Breast epithelium (tissue), 4 donors: ENCODE data around the gene PHACTR1. TPM values are rescaled to one million over a fixed set of nuclear protein-coding genes. Genes with fewer than 3 reads are reported as not detected.

ENCODE experiments used
- DNase-seq, 2 donors: peaks; one replicate each; pipeline ENCODE4 v3.0.0-alpha.2; 2019; ENCODE audit warnings: low spot score in 2 of 2
- H3K27ac ChIP-seq, 2 donors: fragments of 200-600 bp; sonication (generic) in 1 of 2; one replicate each; pipeline ENCODE4 v1.5.1; 2016 to 2019; ENCODE audit warnings: mild to moderate bottlenecking in 1 of 2
- H3K27me3 ChIP-seq, 2 donors: fragments of 200-600 bp; sonication (generic) in 1 of 2; one replicate each; pipeline versions ENCODE4 v1.5.1 to v1.6.0; 2017 to 2019; ENCODE audit warnings: control low read depth in 1 of 2, mild to moderate bottlenecking in 1 of 2
- H3K36me3 ChIP-seq: fragments of 200-600 bp; one replicate; pipeline ENCODE4 v1.5.1; 2019
- H3K4me1 ChIP-seq, 2 donors: fragments of 200-600 bp; sonication (generic); one replicate each; pipeline ENCODE4 v1.5.1; 2016 to 2019; ENCODE audit warnings: control low read depth in 1 of 2
- H3K4me3 ChIP-seq, 3 donors: fragments of 200-600 bp; sonication (generic); 1 replicate in 2 of 3; 2 replicates in 1 of 3; pipeline ENCODE4 v1.5.1; 2016 to 2019; ENCODE audit warnings: mild to moderate bottlenecking in 3 of 3, moderate library complexity in 2 of 3
- H3K9me3 ChIP-seq, 2 donors: fragments of 200-600 bp; sonication (generic) in 1 of 2; one replicate each; pipeline ENCODE4 v1.5.1; 2016 to 2019; ENCODE audit warnings: control low read depth in 1 of 2
- POLR2A ChIP-seq: fragments of 450-650 bp; IDR thresholded peaks from one replicate; pipeline ENCODE4 v1.6.1; 2016; ENCODE audit warnings: antibody characterized with exemption, mild to moderate bottlenecking, moderate library complexity
- POLR2AphosphoS5 ChIP-seq, 3 donors: sonication (generic); formaldehyde crosslinking; IDR thresholded peaks; one replicate each; pipeline ENCODE4 v1.6.1; 2017; ENCODE audit warnings: antibody characterized with exemption in 3 of 3
- intact Hi-C: fragments of 100-400 bp; cut with DNase I; formaldehyde crosslinking; loops from one replicate; pipeline ENCODE4 v1.15.1; 2023; ENCODE audit warnings: low total_unique reads
- total RNA-seq, 3 donors: library from RNA; depleted of rRNA; stranded (reverse); fragments of >200 nt; gene quantifications; one replicate each; pipeline ENCODE4 v1.1.0, GENCODE V29; 2016
- TF ChIP-seq, protein P1 (sequence below), 3 donors: fragments of 450-650 bp; IDR thresholded peaks; one replicate each; pipeline ENCODE4 v1.5.1; 2016 to 2017; ENCODE audit warnings: antibody characterized with exemption in 3 of 3, mild to moderate bottlenecking in 3 of 3, moderate library complexity in 3 of 3

PHACTR1 gene
- total RNA-seq, 3 donors from 2014 or later, result 4.1 to 5.6 (median 4.6) TPM

DNA sequence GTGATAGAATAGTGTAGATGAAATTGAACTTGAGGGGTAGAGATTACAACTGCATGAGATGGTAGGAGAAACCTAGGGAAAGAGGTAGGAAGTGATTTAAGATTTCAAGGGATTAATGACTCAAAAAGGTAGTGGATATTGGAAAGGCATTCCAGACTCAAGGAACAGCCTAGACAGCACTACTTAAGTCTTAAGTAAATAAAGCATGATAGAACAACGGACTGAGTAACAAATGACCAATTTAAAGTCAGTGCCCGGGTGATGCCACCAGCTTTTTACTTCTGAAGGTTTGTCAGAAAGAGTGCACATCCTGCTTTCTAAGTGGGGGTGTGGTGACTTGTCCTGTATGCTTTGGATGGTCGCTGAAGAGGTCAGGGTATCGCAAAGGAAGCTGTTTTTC is 81.8 kb downstream of the PHACTR1 start:
- intact Hi-C loops, result no loop called here

DNA sequence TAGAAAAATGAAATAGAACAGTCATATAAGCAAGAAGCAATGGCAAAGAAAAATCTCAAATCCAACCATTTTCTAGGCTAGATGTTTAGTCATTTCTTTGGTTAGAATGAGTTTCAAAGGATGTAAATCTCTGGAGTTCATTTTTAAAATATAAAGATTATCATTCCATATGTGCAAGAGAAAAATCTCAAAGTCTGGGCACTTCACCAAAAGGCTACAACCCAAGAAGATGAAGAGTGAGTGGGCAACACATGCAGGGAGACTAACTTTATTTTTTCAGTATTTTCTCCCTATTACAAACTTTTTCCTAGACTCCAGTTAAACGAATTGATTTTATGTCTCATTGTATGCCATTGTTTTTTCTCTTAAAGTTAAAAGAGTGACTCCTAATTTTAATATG is 83.6 kb downstream of the PHACTR1 start:
- Histone ChIP-seq H3K27me3 (no peaks in the 10 kb centered on the region), H3K4me3 (no peak overlapping the region), H3K9me3 (no peaks in the 10 kb centered on the region), H3K36me3 (no peaks in the 10 kb centered on the region), H3K27ac (no peak overlapping the region), H3K4me1 (no peaks in the 10 kb centered on the region)
- DNase-seq, result no peak
- intact Hi-C loops, result no loop called here
- TF ChIP-seq, protein P1, sequence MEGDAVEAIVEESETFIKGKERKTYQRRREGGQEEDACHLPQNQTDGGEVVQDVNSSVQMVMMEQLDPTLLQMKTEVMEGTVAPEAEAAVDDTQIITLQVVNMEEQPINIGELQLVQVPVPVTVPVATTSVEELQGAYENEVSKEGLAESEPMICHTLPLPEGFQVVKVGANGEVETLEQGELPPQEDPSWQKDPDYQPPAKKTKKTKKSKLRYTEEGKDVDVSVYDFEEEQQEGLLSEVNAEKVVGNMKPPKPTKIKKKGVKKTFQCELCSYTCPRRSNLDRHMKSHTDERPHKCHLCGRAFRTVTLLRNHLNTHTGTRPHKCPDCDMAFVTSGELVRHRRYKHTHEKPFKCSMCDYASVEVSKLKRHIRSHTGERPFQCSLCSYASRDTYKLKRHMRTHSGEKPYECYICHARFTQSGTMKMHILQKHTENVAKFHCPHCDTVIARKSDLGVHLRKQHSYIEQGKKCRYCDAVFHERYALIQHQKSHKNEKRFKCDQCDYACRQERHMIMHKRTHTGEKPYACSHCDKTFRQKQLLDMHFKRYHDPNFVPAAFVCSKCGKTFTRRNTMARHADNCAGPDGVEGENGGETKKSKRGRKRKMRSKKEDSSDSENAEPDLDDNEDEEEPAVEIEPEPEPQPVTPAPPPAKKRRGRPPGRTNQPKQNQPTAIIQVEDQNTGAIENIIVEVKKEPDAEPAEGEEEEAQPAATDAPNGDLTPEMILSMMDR (IDR thresholded peaks at IDR 0.05), result no peak
- TF ChIP-seq POLR2AphosphoS5 (IDR thresholded peaks at IDR 0.05) (no peak), POLR2A (no peak)

More for the DNA sequence above, 81.8 kb downstream of the PHACTR1 start:
- no peaks in the 10 kb centered on the region for H3K9me3 ChIP-seq
- no peaks in the 10 kb centered on the region for H3K36me3 ChIP-seq
- no peaks in the 10 kb centered on the region for H3K4me1 ChIP-seq
- no peaks in the 10 kb centered on the region for H3K27me3 ChIP-seq
- no peak for DNase-seq
- H3K27ac ChIP-seq, result no peak overlapping the region
- no peak for TF ChIP-seq POLR2A
- no peak for TF ChIP-seq POLR2AphosphoS5 (IDR thresholded peaks at IDR 0.05)
- TF ChIP-seq, protein P1 (IDR thresholded peaks at IDR 0.05), result no peak
- H3K4me3 ChIP-seq, result no peak overlapping the region

DNA sequence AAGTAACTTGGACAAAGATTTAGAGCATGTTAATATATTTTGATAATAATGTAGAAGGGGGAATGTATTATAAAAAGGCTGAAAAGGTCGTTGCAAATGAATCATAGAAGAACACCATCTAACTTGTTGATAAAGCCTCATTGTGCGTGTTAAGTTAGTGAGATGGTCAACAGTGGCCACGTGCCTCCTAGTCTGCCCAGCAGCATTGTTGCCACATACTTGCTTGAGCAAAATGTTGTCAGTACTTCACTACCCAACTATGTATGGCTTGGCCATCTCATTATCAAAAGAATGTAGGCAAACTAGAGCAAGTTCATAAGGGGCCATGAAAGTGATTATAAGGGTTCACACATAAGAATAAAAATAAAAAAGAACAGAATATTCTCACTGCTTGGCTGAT is 84.6 kb downstream of the PHACTR1 start:
- TF ChIP-seq POLR2AphosphoS5 (IDR thresholded peaks at IDR 0.05) (no peak), POLR2A (no peak)
- TF ChIP-seq, protein P1 (IDR thresholded peaks at IDR 0.05), result no peak
- Histone ChIP-seq H3K27ac (no peak overlapping the region), H3K9me3 (no peaks in the 10 kb centered on the region), H3K27me3 (no peaks in the 10 kb centered on the region), H3K4me1 (no peaks in the 10 kb centered on the region), H3K4me3 (no peak overlapping the region), H3K36me3 (no peaks in the 10 kb centered on the region)
- no peak for DNase-seq
- intact Hi-C loops, result no loop called here

- Histone ChIP-seq H3K4me1 (no peaks in the 10 kb centered on the region), H3K27me3 (no peaks in the 10 kb centered on the region), H3K4me3 (no peak overlapping the region), H3K9me3 (no peaks in the 10 kb centered on the region), H3K36me3 (no peaks in the 10 kb centered on the region), H3K27ac (no peak overlapping the region)
- TF ChIP-seq, protein P1 (IDR thresholded peaks at IDR 0.05), result no peak
- TF ChIP-seq POLR2AphosphoS5 (IDR thresholded peaks at IDR 0.05) (no peak), POLR2A (no peak)
- no peak for DNase-seq
- intact Hi-C loops, result no loop called here
These were observed 85.9 kb downstream of the PHACTR1 start for GRCh38 chr6:12802440-12802839.

DNA sequence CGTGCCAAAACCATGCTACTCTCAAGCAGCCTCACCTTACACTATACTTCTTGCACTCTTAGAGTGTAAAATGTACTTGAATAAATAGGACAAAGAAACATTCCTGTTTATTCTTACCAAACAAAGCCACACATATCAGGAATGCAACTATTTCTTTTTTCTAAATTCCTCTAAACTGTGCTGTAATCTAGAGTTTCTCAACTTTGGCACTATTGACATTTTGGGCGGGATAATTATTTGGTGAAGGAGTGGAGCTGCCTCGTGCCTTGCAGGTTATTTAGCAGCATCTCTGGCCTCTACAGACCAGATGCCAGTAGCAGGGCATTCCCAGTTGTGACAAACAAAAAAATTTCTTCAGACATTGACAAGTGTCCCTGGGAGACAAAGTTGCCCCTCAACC is 86.9 kb downstream of the PHACTR1 start:
- H3K9me3 ChIP-seq, result no peaks in the 10 kb centered on the region
- H3K4me3 ChIP-seq, result no peak overlapping the region
- intact Hi-C loops, result loop anchor here (1.0 kb wide), 1 partner anchor 22 kb away; no protein-coding TSS in a partner anchor
- DNase-seq, result no peak
- no peak overlapping the region for H3K27ac ChIP-seq
- no peaks in the 10 kb centered on the region for H3K36me3 ChIP-seq
- no peak for TF ChIP-seq POLR2AphosphoS5 (IDR thresholded peaks at IDR 0.05)
- no peak for TF ChIP-seq POLR2A
- TF ChIP-seq, protein P1 (IDR thresholded peaks at IDR 0.05), result no peak
- H3K27me3 ChIP-seq, result no peaks in the 10 kb centered on the region
- no peaks in the 10 kb centered on the region for H3K4me1 ChIP-seq
